Caki2 (cell line): ENCODE measurements around the gene GH2. TPM values are rescaled to one million over a fixed set of nuclear protein-coding genes. Genes with fewer than 3 reads are reported as not detected.
"Not testable (repeated sequence)": the region's sequence is repeated elsewhere in the genome, so short reads cannot be mapped to it uniquely, and the experiment has no call there.

Experiments used
- DNase-seq: peaks from one replicate; pipeline ENCODE4 v3.0.0-alpha.2; 2015; ENCODE audit warnings: low read depth
- in situ Hi-C: cut with HindIII; loops from 2 replicates; pipeline ENCODE4 v1.10.0; 2016; ENCODE audit warnings: low sequenced_read_pairs, low pct_unique_long_range_greater_than_20kb, mixed read lengths
- total RNA-seq: library from RNA; depleted of rRNA; stranded (reverse); fragments of >200 nt; shearing (Covaris generic); gene quantifications from 2 replicates; pipeline ENCODE4 v1.2.3, GENCODE V29; 2014; ENCODE audit warnings: low replicate concordance; rRNA removed

The GH2 gene
- total RNA-seq: not detected in 2 replicates

- in situ Hi-C loops: no loop called here
- peak; percentile 40 for DNase-seq
Observed at GRCh38 chr17:63881935-63882601, at the start of gene GH2. TSS of gene GH2 (minus strand) at chr17:63881944. CDS start at chr17:63881801, 143 bp downstream.

- in situ Hi-C loops: no loop called here
- no peak for DNase-seq
Observed at GRCh38 chr17:63930951-63931575, 49.3 kb upstream of the GH2 start.

- in situ Hi-C loops: no loop called here
Observed at GRCh38 chr17:63929860-63930766, 48.4 kb upstream of the GH2 start.

GRCh38 chr17:63928966-63929695 is 47.4 kb upstream of the GH2 start:
- no peak for DNase-seq
- in situ Hi-C loops: no loop called here

More at GRCh38 chr17:63929860-63930766, 48.4 kb upstream of the GH2 start:
- no peak for DNase-seq

- no peak for DNase-seq
- in situ Hi-C loops: no loop called here
Observed at GRCh38 chr17:63928172-63928666, 46.5 kb upstream of the GH2 start.

GRCh38 chr17:63927464-63928171 is 45.9 kb upstream of the GH2 start:
- DNase-seq: no peak
- in situ Hi-C loops: no loop called here

GRCh38 chr17:63926164-63926563 is 44.4 kb upstream of the GH2 start:
- DNase-seq: no peak
- in situ Hi-C loops: no loop called here

GRCh38 chr17:63925615-63926014 is 43.9 kb upstream of the GH2 start:
- in situ Hi-C loops: no loop called here
- DNase-seq: no peak

GRCh38 chr17:63922402-63922801 is 40.7 kb upstream of the GH2 start:
- in situ Hi-C loops: not testable (repeated sequence)

GRCh38 chr17:63920779-63921178 is 39.0 kb upstream of the GH2 start:
- in situ Hi-C loops, DNase-seq: not testable (repeated sequence)

More at GRCh38 chr17:63922402-63922801, 40.7 kb upstream of the GH2 start:
- not testable (repeated sequence) for DNase-seq

GRCh38 chr17:63920050-63920449 is 38.3 kb upstream of the GH2 start:
- in situ Hi-C loops, DNase-seq: not testable (repeated sequence)

GRCh38 chr17:63919311-63919723 is 37.6 kb upstream of the GH2 start:
- in situ Hi-C loops: no loop called here
- peak; percentile 44 for DNase-seq

GRCh38 chr17:63918789-63919305 is 37.1 kb upstream of the GH2 start, which contains the start of gene GH1:
TSS of gene GH1 (minus strand) at chr17:63918839. CDS start at chr17:63918776, 63 bp downstream.
- in situ Hi-C loops, DNase-seq: not testable (repeated sequence)

- no peak for DNase-seq
- in situ Hi-C loops: no loop called here
Observed at GRCh38 chr17:63918305-63918704, 36.6 kb upstream of the GH2 start.

GRCh38 chr17:63917646-63918045 is 35.9 kb upstream of the GH2 start:
- no peak for DNase-seq
- in situ Hi-C loops: no loop called here

- DNase-seq, in situ Hi-C loops: not testable (repeated sequence)
Observed at GRCh38 chr17:63917206-63917605, 35.5 kb upstream of the GH2 start.

GRCh38 chr17:63916566-63917185 is 34.9 kb upstream of the GH2 start:
- no peak for DNase-seq
- in situ Hi-C loops: no loop called here
